Measurements from ENCODE around the gene TMEM80. TPM values are rescaled to one million over a fixed set of nuclear protein-coding genes. Genes with fewer than 3 reads are reported as not detected.
A peak's percentile ranks its signal among the peaks of the same experiment; 100 is the strongest.

Gene TMEM80
- total RNA-seq, 4 donors from 2014 or later: 19.3 to 121 (median 41.8) TPM

- Histone ChIP-seq H3K4me1 (peaks cover 0 to 10% (median 4%) of the 10 kb centered on the region in 4 donors), H3K9me3 (no peaks in the 10 kb centered on the region), H3K27me3 (peaks cover 14% of the 10 kb centered on the region), H3K36me3 (no peaks in the 10 kb centered on the region), H3K27ac (no peak overlapping the region), H3K4me3 (no peak overlapping the region)
- intact Hi-C loops (cut with DNase I; ENCODE audit: low total_unique reads) (no loop called here), in situ Hi-C loops (cut with MboI; ENCODE audit: low pct_ligation_motif_present in 1 of 4, low pct_unique_long_range_greater_than_20kb in 1 of 4, low sequenced_read_pairs in 3 of 4) (no loop called here)
- no peak for TF ChIP-seq POLR2AphosphoS5 (IDR thresholded peaks at IDR 0.05)
- TF ChIP-seq CTCF (IDR thresholded peaks at IDR 0.05): no peak
- WGBS, 2 donors (ENCODE audit: low coverage in 1 of 2): 74% methylated on average over 3 of the region's 3 CpGs; no CpG with 5 or more reads in 1 of the 2 donors
- no peak for DNase-seq
These were observed 46.5 kb downstream of the TMEM80 start for GRCh38 chr11:742156-742546.

GRCh38 chr11:742571-743201 lies 47.1 kb downstream of the TMEM80 start:
- Histone ChIP-seq H3K27ac (no peak overlapping the region), H3K4me3 (no peak overlapping the region), H3K36me3 (no peaks in the 10 kb centered on the region), H3K9me3 (no peaks in the 10 kb centered on the region), H3K4me1 (peaks cover 0 to 8% (median 3%) of the 10 kb centered on the region in 4 donors), H3K27me3 (peaks cover 9% of the 10 kb centered on the region)
- TF ChIP-seq CTCF (IDR thresholded peaks at IDR 0.05) (no peak), EP300 (IDR thresholded peaks at IDR 0.05; ENCODE audit: low read depth) (no peak)
- no peak for DNase-seq
- intact Hi-C loops (cut with DNase I; ENCODE audit: low total_unique reads): no loop called here
- in situ Hi-C loops (cut with MboI; ENCODE audit: low pct_ligation_motif_present in 1 of 4, low pct_unique_long_range_greater_than_20kb in 1 of 4, low sequenced_read_pairs in 3 of 4): no loop called here
- 90 to 100% methylated on average over 2 to 4 of the region's 4 CpGs for WGBS, 2 donors (ENCODE audit: low coverage in 1 of 2)

- no peak for DNase-seq
- Histone ChIP-seq H3K4me1 (peaks cover 10 to 33% (median 27%) of the 10 kb centered on the region in 4 donors), H3K27me3 (no peaks in the 10 kb centered on the region), H3K9me3 (no peaks in the 10 kb centered on the region), H3K27ac (no peak overlapping the region), H3K36me3 (no peaks in the 10 kb centered on the region), H3K4me3 (no peak overlapping the region)
- WGBS, 2 donors (ENCODE audit: low coverage in 1 of 2): 0 to 34% methylated on average over 1 of the region's 1 CpG
- TF ChIP-seq CTCF (IDR thresholded peaks at IDR 0.05): no peak
- TF ChIP-seq POLR2AphosphoS5 (IDR thresholded peaks at IDR 0.05): no peak
- TF ChIP-seq EP300 (IDR thresholded peaks at IDR 0.05; ENCODE audit: low read depth): no peak
- TF ChIP-seq POLR2A (IDR thresholded peaks at IDR 0.05): no peak
- in situ Hi-C loops (cut with MboI; ENCODE audit: low pct_ligation_motif_present in 1 of 4, low pct_unique_long_range_greater_than_20kb in 1 of 4, low sequenced_read_pairs in 3 of 4): no loop called here
- intact Hi-C loops (cut with DNase I; ENCODE audit: low total_unique reads): no loop called here
These were observed 49.8 kb downstream of the TMEM80 start for GRCh38 chr11:745428-745827.

GRCh38 chr11:746289-747157 lies 50.9 kb downstream of the TMEM80 start:
- Histone ChIP-seq H3K27ac (peak overlapping the region; percentile 84 to 90 (median 90)), H3K9me3 (no peaks in the 10 kb centered on the region), H3K4me1 (peaks cover 10 to 39% (median 28%) of the 10 kb centered on the region in 4 donors), H3K4me3 (peak overlapping the region; percentile 45 to 96 (median 88)), H3K27me3 (no peaks in the 10 kb centered on the region), H3K36me3 (no peaks in the 10 kb centered on the region)
- in situ Hi-C loops (cut with MboI; ENCODE audit: low pct_ligation_motif_present in 1 of 4, low pct_unique_long_range_greater_than_20kb in 1 of 4, low sequenced_read_pairs in 3 of 4) (no loop called here), intact Hi-C loops (cut with DNase I; ENCODE audit: low total_unique reads) (no loop called here)
- DNase-seq: no peak
- 39 to 85% methylated on average over 10 to 31 of the region's 46 CpGs for WGBS, 2 donors (ENCODE audit: low coverage in 1 of 2)
- TF ChIP-seq EP300 (IDR thresholded peaks at IDR 0.05; ENCODE audit: low read depth): no peak
- no peak for TF ChIP-seq POLR2A (IDR thresholded peaks at IDR 0.05)
- no peak for TF ChIP-seq CTCF (IDR thresholded peaks at IDR 0.05)
- no peak for TF ChIP-seq POLR2AphosphoS5 (IDR thresholded peaks at IDR 0.05)
